HepG2 (cell line): ENCODE measurements around the gene CIAPIN1. TPM values are rescaled to one million over a fixed set of nuclear protein-coding genes. Genes with fewer than 3 reads are reported as not detected.

Source experiments
- ATAC-seq: fragments of 200-7000 bp; cut with Tn5 transposase; 3 replicates; pipeline ENCODE4 v1.9.1; 2020; ENCODE audit warnings: mild to moderate bottlenecking, moderate library complexity
- BruUV-seq: library from RNA; stranded (reverse); fragments of 400-500 nt; replicated peaks from 2 replicates; lab custom pipeline; 2021; lab: Mats Ljungman, UMichigan
- CTCF ChIA-PET: fragments of 300-600 bp; formaldehyde crosslinking; extraction: SDS; loops from one replicate; lab custom pipeline; 2021; ENCODE audit warnings: low total read pairs, inconsistent platforms, low intra/inter-chr PET ratio; lab: Yijun Ruan, JAX
- POLR2A ChIA-PET: fragments of 350-600 bp; sonication (Branson Sonifier 250); formaldehyde crosslinking; loops from one replicate; lab custom pipeline; 2020; ENCODE audit warnings: antibody characterized with exemption, inconsistent platforms; lab: Yijun Ruan, JAX
- DNase-seq: peaks from one replicate; pipeline ENCODE4 v3.0.0-alpha.2; 2015; ENCODE audit warnings: low spot score
- FAIRE-seq: peaks from 3 replicates; lab custom pipeline; 2011; peaks lifted over from hg19 to GRCh38; lab: Jason Lieb, UNC
- H2AFZ ChIP-seq: one replicate; pipeline ENCODE4 v1.6.1; 2011; ENCODE audit warnings: low read length, inconsistent platforms
- H3K27ac ChIP-seq: fragments of 300-600 bp; 3 replicates; pipeline ENCODE4 v1.8.0; 2011; ENCODE audit warnings: mixed run types, mild to moderate bottlenecking, mixed read lengths, low read length, inconsistent platforms; ENCODE audit not compliant: insufficient read depth; ENCODE audit errors: extremely low read length
- H3K27me3 ChIP-seq, 2 experiments: fragments of 200-600 bp in 1 of 2; 2 replicates in 1 of 2; 3 replicates in 1 of 2; pipeline versions ENCODE4 v1.6.0 to v1.8.0; 2011; ENCODE audit warnings: low read length in 2 of 2, mild to moderate bottlenecking in 2 of 2, moderate library complexity in 2 of 2, inconsistent platforms in 1 of 2; ENCODE audit not compliant: insufficient read depth in 2 of 2, control insufficient read depth in 1 of 2
- H3K36me3 ChIP-seq, 2 experiments: fragments of 200-600 bp in 1 of 2; replicated peaks in 1 of 2; 2 replicates in 1 of 2; 3 replicates in 1 of 2; pipeline versions ENCODE4 v1.5.1 to v1.8.0; 2011; ENCODE audit warnings: low read length in 2 of 2, inconsistent platforms in 1 of 2; ENCODE audit not compliant: insufficient read depth in 2 of 2, control insufficient read depth in 1 of 2
- H3K4me1 ChIP-seq: 2 replicates; pipeline ENCODE4 v1.5.1; 2012; ENCODE audit warnings: low read length, inconsistent platforms; ENCODE audit not compliant: insufficient read depth
- H3K4me2 ChIP-seq: 2 replicates; pipeline ENCODE4 v1.6.0; 2011; ENCODE audit warnings: low read depth, low read length, inconsistent platforms
- H3K4me3 ChIP-seq, 3 experiments: fragments of 200-600 bp in 1 of 3; sonication (generic), shearing (Covaris generic) in 1 of 3; replicated peaks in 1 of 3; 2 replicates each; pipeline ENCODE4 v1.5.1; 2011 to 2016; ENCODE audit warnings: low read length in 3 of 3, inconsistent platforms in 2 of 3, low read depth in 2 of 3, mild to moderate bottlenecking in 2 of 3, control low read depth in 1 of 3, mixed read lengths in 1 of 3; ENCODE audit not compliant: insufficient read depth in 1 of 3
- H3K79me2 ChIP-seq: one replicate; pipeline ENCODE4 v1.6.1; 2011; ENCODE audit warnings: low read length, inconsistent platforms; ENCODE audit not compliant: insufficient read depth
- H3K9ac ChIP-seq: 2 replicates; pipeline ENCODE4 v1.6.0; 2011; ENCODE audit warnings: mild to moderate bottlenecking, low read depth, low read length, inconsistent platforms; ENCODE audit not compliant: insufficient read depth
- H3K9me3 ChIP-seq: 2 replicates; pipeline ENCODE4 v1.5.1; 2012; ENCODE audit warnings: mild to moderate bottlenecking, low read length
- H4K20me1 ChIP-seq: 2 replicates; pipeline ENCODE4 v1.6.0; 2011; ENCODE audit warnings: inconsistent platforms, mild to moderate bottlenecking, low read length, moderate library complexity; ENCODE audit not compliant: insufficient read depth
- HNF4A ChIP-seq: sonication (generic); formaldehyde crosslinking; IDR thresholded peaks from 2 replicates; pipeline ENCODE4 v1.4.0; 2020; ENCODE audit warnings: missing genetic modification reagents
- HOXA3 ChIP-seq: sonication (generic); formaldehyde crosslinking; IDR thresholded peaks from 2 replicates; pipeline ENCODE4 v1.5.0; 2020; ENCODE audit warnings: missing genetic modification reagents
- PRDM10 ChIP-seq: sonication (generic); formaldehyde crosslinking; IDR thresholded peaks from 2 replicates; pipeline ENCODE4 v1.4.0; 2020; ENCODE audit warnings: low read depth, missing genetic modification reagents
- RARA ChIP-seq: IDR thresholded peaks from 2 replicates; pipeline ENCODE4 v1.6.1; 2016; ENCODE audit warnings: missing genetic modification reagents, missing compliant biosample characterization
- RBFOX2 ChIP-seq: fragments of 200-400 bp; formaldehyde crosslinking; IDR thresholded peaks from 2 replicates; pipeline ENCODE4 v1.6.1; 2017; ENCODE audit warnings: low read depth, mild to moderate bottlenecking, low read length
- RXRA ChIP-seq: sonication (generic); formaldehyde crosslinking; IDR thresholded peaks from 2 replicates; pipeline ENCODE4 v1.5.1; 2020; ENCODE audit warnings: missing genetic modification reagents
- THYN1 ChIP-seq: sonication (generic); formaldehyde crosslinking; IDR thresholded peaks from 2 replicates; pipeline ENCODE4 v1.8.1; 2023; ENCODE audit warnings: low read depth, mild to moderate bottlenecking, moderate library complexity, missing genetic modification reagents, borderline replicate concordance
- ZNF180 ChIP-seq: sonication (generic); formaldehyde crosslinking; IDR thresholded peaks from 2 replicates; pipeline ENCODE4 v1.4.0; 2020; ENCODE audit warnings: low read depth, missing genetic modification reagents, borderline replicate concordance
- ZNF20 ChIP-seq: sonication (generic); formaldehyde crosslinking; IDR thresholded peaks from 2 replicates; pipeline ENCODE4 v1.4.0; 2020; ENCODE audit warnings: mild to moderate bottlenecking, moderate library complexity, missing genetic modification reagents
- ZNF205 ChIP-seq: IDR thresholded peaks from 2 replicates; pipeline ENCODE4 v1.6.1; 2018; ENCODE audit warnings: missing biosample characterization, missing genetic modification reagents
- ZNF343 ChIP-seq: sonication (generic); formaldehyde crosslinking; IDR thresholded peaks from 2 replicates; pipeline ENCODE4 v1.4.0; 2020; ENCODE audit warnings: mild to moderate bottlenecking, missing genetic modification reagents
- ZNF777 ChIP-seq: sonication (generic); formaldehyde crosslinking; IDR thresholded peaks from 2 replicates; pipeline ENCODE4 v1.4.0; 2020; ENCODE audit warnings: missing genetic modification reagents
- WGBS: methylation state at CpG from one replicate; pipeline ENCODE4 v1.1.6; 2017; ENCODE audit warnings: low lambda C conversion rate; 5-methylcytosine and 5-hydroxymethylcytosine counted together
- in situ Hi-C: cut with HindIII; loops from 2 replicates; pipeline ENCODE4 v1.10.0; 2017; ENCODE audit warnings: low pct_unique_long_range_greater_than_20kb; ENCODE audit not compliant: extremely low pct_ligation_motif_present
- intact Hi-C: fragments of 100-400 bp; cut with micrococcal nuclease; formaldehyde crosslinking; loops from one replicate; pipeline ENCODE4 v1.10.0; 2022; ENCODE audit not compliant: unreplicated experiment
- polyA plus RNA-seq, 8 experiments: library from polyadenylated mRNA; depleted of rRNA in 3 of 8; stranded (reverse) in 7 of 8; unstranded in 1 of 8; fragments of >200 nt; fragmentation: Illumina TruSeq in 4 of 8; extraction: Trizol in 4 of 8; gene quantifications; 2 replicates each; pipeline versions ENCODE4 v1.2.1 to v1.2.3, GENCODE V29; 2011 to 2016; ENCODE audit warnings: low read depth in 4 of 8, missing spikeins in 1 of 8, mixed read lengths in 1 of 8; ENCODE audit not compliant: insufficient read depth in 1 of 8
- total RNA-seq, 5 experiments: library from RNA; depleted of rRNA; stranded (reverse); fragments of >200 nt; fragmentation: Illumina TruSeq; extraction: Trizol; gene quantifications; 2 replicates each; pipeline ENCODE4 v1.2.3, GENCODE V29; 2016; ENCODE audit warnings: low read depth in 1 of 5
- TF ChIP-seq, protein P1 (sequence below): IDR thresholded peaks from 2 replicates; pipeline ENCODE4 v1.6.1; 2012; ENCODE audit warnings: low read length, improper control_type of control experiment
- TF ChIP-seq, protein P2 (sequence below): sonication (generic); formaldehyde crosslinking; conservative IDR thresholded peaks from 2 replicates; pipeline ENCODE4 v1.5.0; 2020; ENCODE audit warnings: missing genetic modification reagents

CIAPIN1 gene
- total and polyA plus RNA-seq, 2 of the 13 experiments (the other 11 are each of a cell fraction or from before 2014, with no cell fraction given), result 69.3 to 89.7 TPM

DNA sequence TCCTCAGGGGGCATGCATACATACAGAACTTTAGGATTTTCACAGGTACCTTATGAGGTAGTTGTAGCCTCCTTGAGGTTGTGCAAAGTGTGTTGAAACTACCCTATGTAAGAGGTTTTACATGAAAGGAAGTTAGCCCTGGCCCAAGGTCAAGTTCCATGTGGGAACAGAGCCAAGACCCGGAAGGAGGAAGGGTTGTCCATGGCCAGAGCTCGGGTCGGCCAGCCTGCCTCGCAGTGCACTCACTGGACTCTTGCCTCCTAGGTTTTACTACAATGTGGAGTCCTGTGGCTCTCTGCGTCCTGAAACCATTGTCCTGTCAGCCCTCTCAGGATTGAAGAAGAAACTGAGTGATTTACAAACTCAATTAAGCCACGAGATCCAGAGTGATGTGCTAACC lies 23.5 kb upstream of the CIAPIN1 start (continued):
- TF ChIP-seq HNF4A (CRISPR knock-in tag) (peak; percentile 7; the same call in 1 of the 2 replicates), ZNF205 (no peak)

DNA sequence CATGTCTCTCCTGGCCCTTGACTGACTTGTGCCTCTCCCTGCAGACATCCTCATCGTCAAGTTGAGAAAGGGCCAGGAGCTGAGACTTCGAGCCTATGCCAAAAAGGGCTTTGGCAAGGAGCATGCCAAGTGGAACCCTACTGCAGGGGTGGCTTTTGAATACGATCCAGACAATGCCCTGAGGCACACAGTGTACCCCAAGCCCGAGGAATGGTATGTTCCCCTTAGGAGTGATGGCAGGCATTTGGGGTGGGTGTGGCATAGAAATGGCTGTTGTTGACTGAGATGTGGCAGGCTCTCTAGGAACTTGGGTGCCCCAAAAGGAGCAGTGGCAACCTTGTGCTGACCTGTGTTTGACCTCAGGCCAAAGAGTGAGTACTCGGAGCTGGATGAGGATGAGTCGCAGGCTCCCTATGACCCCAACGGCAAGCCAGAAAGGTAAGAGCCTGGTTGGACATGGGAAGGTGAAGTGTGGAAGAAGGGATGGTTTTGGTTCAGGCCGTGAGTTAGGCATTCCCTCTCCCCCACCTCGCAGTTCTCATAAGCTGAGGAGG lies 22.8 kb upstream of the CIAPIN1 start:
- in situ Hi-C loops (no loop called here), intact Hi-C loops (no loop called here)

More for the DNA sequence above, 22.8 kb upstream of the CIAPIN1 start:
- peak overlapping the region; percentile 82 for H3K27ac ChIP-seq
- WGBS, result 93% methylated on average over 9 of the region's 9 CpGs
- H3K4me3 ChIP-seq, result no peak overlapping the region
- H3K9me3 ChIP-seq, result no peaks in the 10 kb centered on the region
- no peak for FAIRE-seq
- no peak overlapping the region for H3K9ac ChIP-seq
- BruUV-seq, result no TSS peak
- ATAC-seq, result no peak
- no peaks in the 10 kb centered on the region for H3K27me3 ChIP-seq
- no peak overlapping the region for H3K4me2 ChIP-seq
- DNase-seq, result no peak
- no peaks in the 10 kb centered on the region for H4K20me1 ChIP-seq
- TF ChIP-seq, protein P1, sequence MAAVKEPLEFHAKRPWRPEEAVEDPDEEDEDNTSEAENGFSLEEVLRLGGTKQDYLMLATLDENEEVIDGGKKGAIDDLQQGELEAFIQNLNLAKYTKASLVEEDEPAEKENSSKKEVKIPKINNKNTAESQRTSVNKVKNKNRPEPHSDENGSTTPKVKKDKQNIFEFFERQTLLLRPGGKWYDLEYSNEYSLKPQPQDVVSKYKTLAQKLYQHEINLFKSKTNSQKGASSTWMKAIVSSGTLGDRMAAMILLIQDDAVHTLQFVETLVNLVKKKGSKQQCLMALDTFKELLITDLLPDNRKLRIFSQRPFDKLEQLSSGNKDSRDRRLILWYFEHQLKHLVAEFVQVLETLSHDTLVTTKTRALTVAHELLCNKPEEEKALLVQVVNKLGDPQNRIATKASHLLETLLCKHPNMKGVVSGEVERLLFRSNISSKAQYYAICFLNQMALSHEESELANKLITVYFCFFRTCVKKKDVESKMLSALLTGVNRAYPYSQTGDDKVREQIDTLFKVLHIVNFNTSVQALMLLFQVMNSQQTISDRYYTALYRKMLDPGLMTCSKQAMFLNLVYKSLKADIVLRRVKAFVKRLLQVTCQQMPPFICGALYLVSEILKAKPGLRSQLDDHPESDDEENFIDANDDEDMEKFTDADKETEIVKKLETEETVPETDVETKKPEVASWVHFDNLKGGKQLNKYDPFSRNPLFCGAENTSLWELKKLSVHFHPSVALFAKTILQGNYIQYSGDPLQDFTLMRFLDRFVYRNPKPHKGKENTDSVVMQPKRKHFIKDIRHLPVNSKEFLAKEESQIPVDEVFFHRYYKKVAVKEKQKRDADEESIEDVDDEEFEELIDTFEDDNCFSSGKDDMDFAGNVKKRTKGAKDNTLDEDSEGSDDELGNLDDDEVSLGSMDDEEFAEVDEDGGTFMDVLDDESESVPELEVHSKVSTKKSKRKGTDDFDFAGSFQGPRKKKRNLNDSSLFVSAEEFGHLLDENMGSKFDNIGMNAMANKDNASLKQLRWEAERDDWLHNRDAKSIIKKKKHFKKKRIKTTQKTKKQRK, result no peak
- TF ChIP-seq ZNF343 (CRISPR knock-in tag), result no peak
- 0 out of 2 replicates have a peak, but pooled peaks have one; percentile 9 for TF ChIP-seq RBFOX2
- TF ChIP-seq RARA, result peak; percentile 50
- no peak for TF ChIP-seq THYN1 (CRISPR knock-in tag)
- 0 out of 2 replicates have a peak, but pooled peaks have one; percentile 7 for TF ChIP-seq HOXA3 (CRISPR knock-in tag)
- no peak for TF ChIP-seq ZNF777 (CRISPR knock-in tag)
- TF ChIP-seq ZNF180 (CRISPR knock-in tag), result no peak
- TF ChIP-seq ZNF20 (CRISPR knock-in tag), result no peak
- TF ChIP-seq RXRA (CRISPR knock-in tag), result no peak
- TF ChIP-seq PRDM10, result peak; percentile 71; the same call in 1 of the 2 replicates
- TF ChIP-seq, protein P2, sequence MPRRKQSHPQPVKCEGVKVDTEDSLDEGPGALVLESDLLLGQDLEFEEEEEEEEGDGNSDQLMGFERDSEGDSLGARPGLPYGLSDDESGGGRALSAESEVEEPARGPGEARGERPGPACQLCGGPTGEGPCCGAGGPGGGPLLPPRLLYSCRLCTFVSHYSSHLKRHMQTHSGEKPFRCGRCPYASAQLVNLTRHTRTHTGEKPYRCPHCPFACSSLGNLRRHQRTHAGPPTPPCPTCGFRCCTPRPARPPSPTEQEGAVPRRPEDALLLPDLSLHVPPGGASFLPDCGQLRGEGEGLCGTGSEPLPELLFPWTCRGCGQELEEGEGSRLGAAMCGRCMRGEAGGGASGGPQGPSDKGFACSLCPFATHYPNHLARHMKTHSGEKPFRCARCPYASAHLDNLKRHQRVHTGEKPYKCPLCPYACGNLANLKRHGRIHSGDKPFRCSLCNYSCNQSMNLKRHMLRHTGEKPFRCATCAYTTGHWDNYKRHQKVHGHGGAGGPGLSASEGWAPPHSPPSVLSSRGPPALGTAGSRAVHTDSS (CRISPR knock-in tag), result no peak
- POLR2A ChIA-PET, result interaction anchor here (2.2 to 5.6 kb wide), 5 partner anchors 12 to 43 kb away, joined by 5 to 147 read pairs (median 31); partner anchors contain the start of genes CIAPIN1, COQ9 and DOK4
- peaks cover 46 to 83% of the 10 kb centered on the region in 2 experiments for H3K36me3 ChIP-seq
- H3K4me1 ChIP-seq, result peaks cover 61% of the 10 kb centered on the region
- no peak overlapping the region for H2AFZ ChIP-seq
- peaks cover 12% of the 10 kb centered on the region for H3K79me2 ChIP-seq
- CTCF ChIA-PET, result no interaction called here
